Prostate gland (tissue), 2 donors: ENCODE results near the gene IFI35.

Experiments
- POLR2AphosphoS5 ChIP-seq: sonication (generic); formaldehyde crosslinking; IDR thresholded peaks from one replicate; pipeline ENCODE4 v1.6.1; 2017; ENCODE audit warnings: antibody characterized with exemption
- TF ChIP-seq, protein P1 (sequence below), 4 experiments: fragments of 200-600 bp in 2 of 4; fragments of 450-650 bp in 2 of 4; sonication (generic) in 2 of 4; IDR thresholded peaks; 1 replicate in 3 of 4; 2 replicates in 1 of 4; pipeline ENCODE4 v1.5.1; 2016 to 2019; ENCODE audit warnings: antibody characterized with exemption in 4 of 4, mild to moderate bottlenecking in 2 of 4, moderate library complexity in 2 of 4

DNA sequence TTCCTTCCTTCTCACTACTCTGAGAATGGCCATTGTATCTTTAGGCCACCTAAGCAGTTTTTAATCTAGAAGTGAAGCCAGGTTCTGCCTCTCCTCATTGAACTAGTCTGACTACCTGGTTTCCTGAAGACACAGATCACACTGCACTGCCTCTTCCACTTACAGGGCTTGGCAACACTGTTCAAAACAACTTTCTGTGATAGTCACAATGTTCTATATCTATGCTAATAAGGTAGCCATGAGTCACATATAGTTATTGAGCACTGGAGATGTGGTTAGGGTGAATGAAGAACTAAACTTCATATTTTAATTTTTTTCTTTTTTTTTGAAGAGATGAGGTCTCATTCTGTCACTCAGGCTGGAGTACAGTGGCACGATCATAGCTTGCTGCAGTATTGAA is 45.4 kb downstream of the IFI35 start:
- TF ChIP-seq, protein P1, sequence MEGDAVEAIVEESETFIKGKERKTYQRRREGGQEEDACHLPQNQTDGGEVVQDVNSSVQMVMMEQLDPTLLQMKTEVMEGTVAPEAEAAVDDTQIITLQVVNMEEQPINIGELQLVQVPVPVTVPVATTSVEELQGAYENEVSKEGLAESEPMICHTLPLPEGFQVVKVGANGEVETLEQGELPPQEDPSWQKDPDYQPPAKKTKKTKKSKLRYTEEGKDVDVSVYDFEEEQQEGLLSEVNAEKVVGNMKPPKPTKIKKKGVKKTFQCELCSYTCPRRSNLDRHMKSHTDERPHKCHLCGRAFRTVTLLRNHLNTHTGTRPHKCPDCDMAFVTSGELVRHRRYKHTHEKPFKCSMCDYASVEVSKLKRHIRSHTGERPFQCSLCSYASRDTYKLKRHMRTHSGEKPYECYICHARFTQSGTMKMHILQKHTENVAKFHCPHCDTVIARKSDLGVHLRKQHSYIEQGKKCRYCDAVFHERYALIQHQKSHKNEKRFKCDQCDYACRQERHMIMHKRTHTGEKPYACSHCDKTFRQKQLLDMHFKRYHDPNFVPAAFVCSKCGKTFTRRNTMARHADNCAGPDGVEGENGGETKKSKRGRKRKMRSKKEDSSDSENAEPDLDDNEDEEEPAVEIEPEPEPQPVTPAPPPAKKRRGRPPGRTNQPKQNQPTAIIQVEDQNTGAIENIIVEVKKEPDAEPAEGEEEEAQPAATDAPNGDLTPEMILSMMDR (IDR thresholded peaks at IDR 0.05): no peak
- TF ChIP-seq POLR2AphosphoS5: no peak
